HG03097 (cell line): ENCODE data around the gene STAG1.
"Not testable (repeated sequence)": the region's sequence is repeated elsewhere in the genome, so short reads cannot be mapped to it uniquely, and the experiment has no call there.

Experiments
- ATAC-seq: cut with Tn5 transposase; IDR thresholded peaks from one replicate; pipeline ENCODE4 v1.9.1; 2021; ENCODE audit not compliant: unreplicated experiment, low FRiP score

Gene STAG1

GRCh38 chr3:136606990-136607389 is 145.2 kb downstream of the STAG1 start:
- no peak for ATAC-seq

GRCh38 chr3:136606216-136606615 is 146.0 kb downstream of the STAG1 start:
- ATAC-seq, result not testable (repeated sequence)

GRCh38 chr3:136604961-136605360 is 147.2 kb downstream of the STAG1 start:
- no peak for ATAC-seq

- ATAC-seq, result no peak
These were observed 149.4 kb downstream of the STAG1 start for GRCh38 chr3:136602818-136603217.

GRCh38 chr3:136595913-136596697 is 156.1 kb downstream of the STAG1 start:
- ATAC-seq, result no peak

GRCh38 chr3:136586580-136586979 is 165.6 kb downstream of the STAG1 start:
- no peak for ATAC-seq

GRCh38 chr3:136584728-136585127 is 167.4 kb downstream of the STAG1 start:
- ATAC-seq, result no peak

GRCh38 chr3:136583823-136584222 is 168.4 kb downstream of the STAG1 start:
- no peak for ATAC-seq

GRCh38 chr3:136577791-136578190 is 174.4 kb downstream of the STAG1 start:
- ATAC-seq, result no peak

GRCh38 chr3:136576279-136577009 is 175.7 kb downstream of the STAG1 start:
- ATAC-seq, result no peak

GRCh38 chr3:136567599-136568188 is 184.5 kb downstream of the STAG1 start:
- ATAC-seq, result no peak

GRCh38 chr3:136564962-136565361 is 187.2 kb downstream of the STAG1 start:
- not testable (repeated sequence) for ATAC-seq

- ATAC-seq, result no peak
These were observed 190.2 kb downstream of the STAG1 start for GRCh38 chr3:136562026-136562425.

- no peak for ATAC-seq
These were observed 192.3 kb downstream of the STAG1 start for GRCh38 chr3:136559896-136560295.

GRCh38 chr3:136549461-136549860 is 202.7 kb downstream of the STAG1 start:
- not testable (repeated sequence) for ATAC-seq

GRCh38 chr3:136547293-136547692 is 204.9 kb downstream of the STAG1 start:
- no peak for ATAC-seq

- ATAC-seq, result no peak
These were observed 205.5 kb downstream of the STAG1 start for GRCh38 chr3:136546720-136547119.

- no peak for ATAC-seq
These were observed 206.4 kb downstream of the STAG1 start for GRCh38 chr3:136545664-136546268.

GRCh38 chr3:136544532-136544931 is 207.6 kb downstream of the STAG1 start:
- no peak for ATAC-seq

GRCh38 chr3:136543385-136543784 is 208.8 kb downstream of the STAG1 start:
- ATAC-seq, result no peak

- ATAC-seq, result no peak
These were observed 216.3 kb downstream of the STAG1 start for GRCh38 chr3:136535906-136536305.
